Fibroblast of skin of back (primary cell): ENCODE results near the gene GRM7.
A peak's percentile ranks its signal among the peaks of the same experiment; 100 is the strongest.

Source experiments
- DNase-seq: peaks from one replicate; pipeline ENCODE4 v3.0.0-alpha.2; 2013

Gene GRM7

DNA sequence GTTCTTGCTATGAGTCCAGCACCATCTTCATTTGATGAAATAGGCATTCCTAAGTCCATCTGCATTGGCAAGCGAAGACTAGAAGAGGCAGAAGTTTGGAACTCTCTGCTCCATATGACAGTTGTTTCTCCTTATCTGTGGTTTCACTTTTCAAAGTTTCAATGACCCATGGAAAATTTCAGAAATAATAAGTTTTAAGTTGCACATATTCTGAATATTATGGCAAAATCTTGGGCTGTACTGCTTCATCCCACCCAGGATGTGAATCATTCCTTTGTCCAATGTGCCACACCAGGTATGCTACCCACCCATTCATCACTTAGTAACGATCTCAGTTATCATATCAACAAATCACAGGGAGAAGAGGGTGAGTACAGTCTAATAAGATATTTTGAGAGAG is 647.9 kb downstream of the GRM7 start:
- DNase-seq, result no peak

DNA sequence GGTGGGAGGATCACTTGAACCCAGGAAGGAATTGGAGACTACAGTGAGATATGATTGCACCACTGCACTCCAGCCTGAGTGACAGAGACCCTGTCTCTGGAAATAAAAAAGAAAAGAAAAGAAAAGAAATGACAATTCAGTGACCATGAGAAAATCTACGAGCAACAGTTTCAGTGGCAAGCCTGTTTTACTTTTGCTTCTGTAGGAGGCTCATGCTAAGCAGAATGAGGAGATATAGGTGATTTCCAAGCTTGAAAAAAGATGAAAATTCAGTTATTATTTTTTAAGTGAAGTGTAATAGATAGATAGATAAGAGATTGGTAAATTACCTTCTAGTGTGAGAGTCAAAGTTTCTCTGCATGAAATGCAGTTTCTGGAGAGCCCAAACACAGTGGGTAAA is 651.1 kb downstream of the GRM7 start:
- DNase-seq, result no peak

DNA sequence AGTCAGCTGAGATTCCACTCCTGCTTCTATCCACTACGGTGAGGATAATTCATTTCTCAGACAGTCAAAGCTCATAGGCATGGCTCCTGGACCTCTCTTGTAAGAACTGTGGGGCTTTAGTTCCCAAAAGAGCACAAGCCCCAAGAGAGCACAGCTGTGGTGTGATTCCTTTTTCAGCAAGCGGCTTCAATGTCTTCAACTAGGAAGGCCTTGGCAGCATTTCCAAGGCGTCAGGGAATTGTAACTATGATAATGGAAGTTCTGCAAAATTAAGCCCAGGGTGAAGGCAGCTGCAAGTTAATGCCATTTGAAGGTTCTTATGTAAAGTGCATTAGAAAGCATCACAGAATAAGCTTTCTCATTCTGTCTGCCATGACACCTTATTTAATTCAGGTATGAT is 657.1 kb downstream of the GRM7 start:
- no peak for DNase-seq

DNA sequence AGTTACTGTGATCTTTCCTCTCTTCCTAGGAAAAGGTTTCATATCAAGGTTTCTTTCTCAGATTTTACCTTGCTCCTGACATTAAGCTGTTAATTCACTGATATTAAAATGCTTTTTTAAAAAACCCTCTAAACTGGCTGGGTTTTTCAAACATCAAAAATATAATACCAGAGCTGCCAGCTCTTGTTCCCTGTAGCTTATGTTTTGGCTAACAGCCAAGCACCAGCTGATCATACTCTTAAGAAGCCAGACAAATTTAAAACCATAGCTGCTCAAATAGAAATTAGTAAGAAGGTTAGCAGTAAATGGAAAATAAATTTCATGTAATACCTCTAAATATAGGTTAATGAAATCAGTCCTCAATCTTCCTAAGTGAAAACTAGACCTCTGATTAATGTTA is 657.5 kb downstream of the GRM7 start:
- no peak for DNase-seq

DNA sequence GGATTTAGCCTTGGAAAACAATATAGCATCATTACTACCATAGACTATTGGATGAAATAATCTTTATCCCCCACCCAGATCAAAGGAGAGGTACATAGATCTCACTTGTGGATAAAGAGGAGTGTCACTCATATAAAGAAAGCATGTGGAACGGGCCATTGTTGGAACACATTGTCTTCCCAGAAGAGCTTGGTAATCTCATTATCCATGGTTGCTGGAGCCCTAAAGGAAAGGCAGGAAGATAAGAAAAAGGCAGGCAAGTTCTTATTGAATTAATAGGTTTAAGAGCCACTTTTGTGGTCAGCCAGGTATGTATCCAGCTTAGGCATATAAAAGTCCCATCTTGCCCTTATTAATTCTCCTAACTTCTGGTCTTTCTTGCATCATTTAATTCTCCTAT is 659.1 kb downstream of the GRM7 start:
- DNase-seq, result no peak

DNA sequence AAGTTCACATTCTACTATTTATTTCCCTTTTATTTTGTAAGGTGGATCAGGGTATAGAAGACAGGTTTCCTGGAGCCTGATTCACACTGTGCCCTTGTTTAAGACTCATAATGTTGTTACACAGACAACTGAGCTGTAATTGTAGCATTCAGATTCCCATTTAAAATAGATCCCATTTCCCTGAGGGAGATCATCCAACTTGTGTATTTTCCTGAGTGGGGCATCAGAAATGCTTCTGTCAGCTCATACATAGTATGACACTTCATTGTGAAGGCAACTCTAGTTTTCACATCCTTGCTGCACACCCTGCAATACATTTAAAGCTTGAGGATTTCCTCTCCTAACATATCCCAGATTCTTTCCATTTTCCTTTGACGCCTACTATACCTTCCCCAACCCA is 659.7 kb downstream of the GRM7 start:
- no peak for DNase-seq

DNA sequence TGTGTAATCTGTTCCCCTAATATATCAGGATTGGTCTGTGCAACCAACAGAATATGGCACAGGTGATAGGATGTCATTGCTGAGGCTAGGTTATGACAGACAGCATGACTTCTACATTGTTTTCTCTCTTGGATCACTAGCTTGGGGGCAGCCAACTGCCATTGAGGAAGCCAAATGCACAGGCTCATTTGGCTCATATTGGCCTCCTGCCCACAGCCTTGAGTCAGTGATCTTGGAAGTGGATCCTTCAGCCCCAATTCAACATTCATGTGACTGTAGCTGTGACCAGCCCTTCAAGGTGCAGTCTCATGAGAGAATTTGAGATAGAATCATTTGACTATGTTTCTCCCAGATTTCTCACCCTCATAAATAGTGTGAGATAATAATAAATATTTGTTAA is 675.6 kb downstream of the GRM7 start:
- DNase-seq, result no peak

DNA sequence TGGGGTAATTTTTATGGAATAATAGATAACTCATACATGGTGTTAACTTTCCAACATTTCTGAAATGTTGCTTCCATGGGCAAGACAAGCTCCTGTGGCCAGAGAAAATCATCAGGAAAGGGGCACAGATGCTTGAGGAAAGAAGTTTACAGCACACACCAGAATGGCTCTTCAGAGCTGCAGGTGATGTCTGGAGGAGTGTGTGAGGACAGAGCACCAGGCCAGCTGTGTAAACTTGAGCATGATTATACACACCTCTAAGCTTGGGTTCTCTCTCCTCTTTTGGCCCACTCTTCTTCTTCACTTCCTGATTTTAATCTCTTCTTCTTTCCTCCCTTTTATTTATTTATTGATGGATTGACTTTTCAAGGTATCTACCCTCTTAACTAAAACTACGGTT is 676.0 kb downstream of the GRM7 start:
- no peak for DNase-seq

DNA sequence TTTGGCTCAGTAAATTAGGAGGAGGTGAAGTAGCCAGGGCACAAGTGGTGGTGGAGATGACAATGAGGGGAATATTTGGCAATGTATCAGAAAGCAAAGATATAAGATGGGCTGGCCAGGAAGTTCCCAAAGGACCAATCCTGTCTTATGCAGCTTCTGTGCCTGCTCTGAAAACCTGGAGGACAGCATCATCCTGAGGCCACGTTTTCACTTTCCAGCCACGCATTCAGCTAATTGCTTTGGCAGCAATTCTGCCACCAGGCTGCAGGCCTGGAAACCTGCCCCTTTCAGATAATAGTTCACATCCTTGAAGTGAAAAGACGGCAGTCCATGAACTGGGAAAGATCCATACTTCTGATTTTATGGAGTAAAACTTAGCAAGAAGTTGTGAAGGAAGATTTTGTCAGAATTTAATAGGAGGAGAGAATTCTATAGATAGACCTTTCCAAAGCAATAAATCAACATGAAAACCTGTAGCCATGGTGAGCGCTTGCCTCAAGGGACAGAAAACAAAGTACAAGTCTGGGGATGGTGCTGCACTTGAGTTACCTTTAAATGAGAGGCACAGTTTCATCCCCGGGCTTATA is 682.5 kb downstream of the GRM7 start:
- no peak for DNase-seq

DNA sequence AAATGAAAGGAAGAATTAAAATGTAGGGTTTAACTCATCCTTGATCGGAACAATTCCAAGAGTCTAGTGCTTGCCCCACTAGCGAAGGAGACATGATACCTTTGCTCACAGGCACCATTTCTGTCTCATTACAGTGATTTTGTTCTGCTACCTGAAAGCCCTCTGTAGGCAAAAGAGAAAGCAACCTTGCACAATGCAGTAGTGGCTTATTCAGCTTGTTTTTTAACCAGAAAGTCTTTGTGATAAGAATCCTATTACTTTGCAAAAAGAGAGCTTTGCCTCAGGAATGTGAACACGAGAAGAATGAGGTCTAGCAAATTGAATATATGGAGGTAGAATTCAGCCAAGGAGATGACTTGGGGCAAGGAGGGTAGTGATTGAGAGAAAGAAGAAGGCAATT is 684.4 kb downstream of the GRM7 start:
- DNase-seq, result no peak

DNA sequence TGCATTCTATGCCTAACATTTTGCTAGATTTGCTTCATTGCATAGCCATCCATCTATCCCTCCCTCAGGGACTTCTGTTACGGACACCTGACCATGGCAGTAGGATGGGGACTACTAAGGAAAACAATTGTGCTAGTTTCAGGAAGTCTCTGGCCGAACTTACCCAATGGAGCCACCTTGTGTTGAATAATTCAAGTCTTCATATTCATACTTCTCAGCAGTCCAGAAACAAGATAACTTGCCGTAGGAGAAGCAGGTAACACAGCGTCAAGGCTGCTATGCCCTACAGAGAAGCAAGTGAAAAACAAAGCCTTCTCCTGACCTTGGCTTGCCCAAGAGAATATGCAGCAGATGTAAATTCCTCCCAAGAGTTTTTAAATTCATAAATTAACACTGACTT is 685.3 kb downstream of the GRM7 start:
- DNase-seq, result peak; percentile 5

DNA sequence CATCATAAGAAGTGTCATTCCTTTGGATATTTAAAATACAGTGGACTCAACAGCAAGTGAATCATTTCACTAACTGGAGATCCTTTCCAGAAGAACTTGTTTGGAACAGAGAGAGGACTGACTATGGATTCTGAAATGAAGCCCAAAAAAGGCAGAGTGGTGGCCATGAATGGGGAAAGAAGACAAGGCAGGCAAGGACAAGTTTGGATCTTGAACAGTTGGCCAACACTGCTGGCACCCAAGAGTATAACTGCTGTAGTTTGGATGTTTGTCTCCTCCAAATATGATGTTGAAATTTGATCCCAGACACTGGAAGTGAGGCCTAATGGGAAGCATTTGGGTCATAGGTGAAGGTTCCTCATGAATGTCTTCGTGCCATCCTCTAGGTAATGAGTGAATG is 686.9 kb downstream of the GRM7 start:
- DNase-seq, result no peak

DNA sequence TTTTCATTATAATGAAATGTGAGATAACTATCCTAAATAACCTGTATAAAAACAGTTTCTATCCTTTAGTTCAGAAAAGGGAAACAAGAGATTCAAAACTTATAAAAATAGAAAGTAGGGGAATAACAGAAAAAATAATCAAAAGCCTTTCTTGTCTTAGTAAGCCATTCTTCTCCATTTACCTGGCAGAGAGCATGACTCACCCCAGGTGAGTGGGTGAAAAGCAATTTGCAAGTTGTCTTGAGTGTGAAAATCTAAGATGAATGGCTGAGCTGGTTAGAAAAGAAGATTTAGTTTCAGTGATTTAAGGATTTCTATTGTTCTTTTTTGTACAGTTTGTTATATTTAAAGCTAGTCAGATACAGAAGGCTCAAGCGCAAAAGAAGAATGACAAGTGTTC is 702.0 kb downstream of the GRM7 start:
- no peak for DNase-seq

DNA sequence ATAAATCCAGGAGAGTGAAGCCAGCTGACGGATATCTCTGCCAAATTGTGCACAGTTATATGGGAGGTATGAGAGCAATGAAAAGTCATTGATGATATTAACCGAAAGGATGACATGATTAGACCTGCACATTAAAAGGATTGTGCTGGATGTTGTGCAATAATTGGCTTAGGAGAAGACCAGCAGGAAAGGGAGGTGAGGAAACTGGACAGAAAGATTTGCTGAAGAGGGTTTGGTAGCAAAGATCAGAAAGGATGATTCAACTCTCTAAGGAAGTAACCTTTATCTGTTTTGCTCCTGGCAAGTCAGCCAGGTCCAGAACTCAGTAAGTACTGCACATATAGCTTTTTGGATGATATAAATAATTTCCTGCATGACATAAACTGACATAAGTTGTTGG is 704.7 kb downstream of the GRM7 start:
- DNase-seq, result no peak

DNA sequence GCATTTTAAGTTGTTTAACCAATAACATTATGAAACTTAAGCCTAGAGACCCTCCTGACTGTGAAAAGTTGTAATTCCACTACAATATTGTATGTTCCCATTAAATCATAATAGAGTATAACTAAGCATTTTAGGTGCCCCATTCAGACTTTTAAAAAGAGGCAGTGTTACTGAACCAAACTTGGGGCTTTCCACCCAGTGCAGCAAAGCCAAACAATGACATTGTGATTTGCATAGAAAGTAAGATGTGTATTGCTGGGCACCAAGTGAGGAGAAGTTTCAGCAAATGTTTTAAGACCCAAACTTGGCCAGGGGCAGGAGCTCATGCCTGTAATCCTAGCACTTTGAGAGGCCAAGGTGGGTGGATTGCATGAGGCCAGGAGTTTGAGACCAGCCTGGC is 706.2 kb downstream of the GRM7 start:
- no peak for DNase-seq

DNA sequence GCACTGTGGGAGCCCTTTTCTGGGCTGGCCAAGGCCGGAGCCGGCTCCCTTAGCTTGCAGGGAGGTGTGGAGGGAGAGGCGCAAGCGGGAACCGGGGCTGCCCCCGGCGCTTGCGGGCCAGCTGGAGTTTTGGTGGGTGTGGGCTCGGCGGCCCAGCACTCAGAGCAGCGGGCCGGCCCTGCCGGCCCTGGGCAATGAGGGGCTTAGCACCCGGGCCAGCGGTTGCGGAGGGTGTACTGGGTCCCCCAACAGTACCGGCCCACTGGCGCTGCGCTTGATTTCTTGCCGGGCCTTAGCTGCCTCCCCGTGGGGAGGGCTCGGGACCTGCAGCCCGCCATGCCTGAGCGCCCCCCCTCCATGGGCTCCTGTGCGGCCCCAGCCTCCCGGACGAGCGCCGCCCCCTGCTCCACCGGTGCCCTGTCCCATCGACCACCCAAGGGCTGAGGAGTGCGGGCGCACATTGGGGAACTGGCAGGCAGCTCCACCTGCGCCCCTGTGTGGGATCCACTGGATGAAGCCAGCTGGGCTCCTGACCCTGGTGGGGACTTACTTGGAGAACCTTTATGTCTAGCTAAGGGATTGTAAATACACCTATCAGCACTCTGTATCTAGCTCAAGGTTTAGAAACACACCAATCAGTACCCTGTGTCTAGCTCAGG is 707.7 kb downstream of the GRM7 start:
- DNase-seq, result no peak

DNA sequence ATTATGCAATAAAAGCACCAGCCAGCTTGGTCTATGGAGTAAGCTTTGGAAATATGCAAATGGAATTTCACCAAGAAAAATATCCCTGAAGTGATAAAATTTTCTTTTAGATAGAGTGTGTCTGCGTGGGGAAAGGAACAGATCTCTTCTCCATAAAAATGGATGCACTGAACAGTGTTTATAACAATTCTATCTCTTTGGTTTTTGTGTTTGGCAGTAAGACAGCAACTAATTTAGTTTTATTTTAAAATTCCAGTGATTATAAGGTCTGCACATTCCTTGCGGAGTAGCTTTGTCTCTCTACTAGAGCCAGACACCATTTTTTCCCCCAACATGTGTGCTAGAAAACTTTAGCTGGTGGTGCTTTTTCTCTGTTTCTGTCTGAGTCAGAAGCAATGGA is 712.4 kb downstream of the GRM7 start:
- DNase-seq, result no peak

DNA sequence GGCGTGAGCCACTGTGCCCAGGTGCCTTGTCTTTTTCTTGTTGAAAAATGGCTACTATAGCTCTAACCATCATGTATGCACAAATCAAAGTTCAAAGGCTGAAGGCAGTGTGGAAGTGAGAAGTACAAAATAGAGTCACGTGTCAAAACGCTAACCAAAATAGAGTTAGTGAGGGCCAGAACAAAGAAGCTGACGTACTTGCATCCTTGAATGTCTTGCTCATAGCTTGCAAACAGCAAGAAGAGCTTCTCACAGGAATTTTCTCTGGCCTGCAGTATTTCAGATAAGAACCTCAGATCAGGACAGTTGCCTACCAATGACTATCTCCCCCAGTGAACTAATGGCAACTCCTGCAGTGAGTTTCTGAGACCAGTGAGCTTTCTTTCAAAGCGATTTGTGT is 713.5 kb downstream of the GRM7 start:
- DNase-seq, result no peak

DNA sequence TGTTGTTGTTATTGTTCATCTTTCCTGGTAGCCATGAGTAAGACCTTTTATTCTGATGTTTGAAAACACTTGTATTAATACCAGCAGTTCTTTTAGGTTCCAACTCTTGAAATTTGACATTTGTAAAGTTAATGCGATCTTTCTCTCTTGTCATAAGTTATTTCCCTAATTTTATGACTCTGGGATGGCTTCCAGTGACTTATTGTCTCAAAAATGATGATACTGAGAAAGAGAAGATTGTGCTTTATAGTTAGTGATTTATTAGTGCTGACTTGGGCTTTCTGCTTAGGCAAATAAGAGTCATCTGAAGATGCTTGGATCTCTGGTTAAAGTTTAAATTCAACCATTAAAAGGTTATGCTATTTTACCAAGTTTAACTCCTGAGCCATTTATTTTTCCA is 715.2 kb downstream of the GRM7 start:
- no peak for DNase-seq

DNA sequence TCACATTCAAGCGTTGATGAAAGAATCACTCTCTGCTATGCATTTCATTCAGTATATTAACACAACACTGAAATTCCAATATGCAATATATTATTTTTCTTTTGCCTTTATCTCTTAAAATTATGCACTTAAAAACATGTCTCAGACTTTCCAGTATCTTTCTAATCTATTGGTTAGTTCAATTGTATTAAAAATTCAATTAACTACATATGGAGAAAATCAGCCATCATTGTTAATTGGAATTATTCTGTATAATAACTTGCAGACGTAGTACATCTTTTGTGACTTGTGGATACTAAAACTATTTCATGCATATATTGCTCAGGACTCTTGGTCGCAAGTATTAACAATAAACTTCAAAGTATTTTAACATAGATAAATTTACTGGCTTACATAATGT is 715.6 kb downstream of the GRM7 start:
- no peak for DNase-seq

DNA sequence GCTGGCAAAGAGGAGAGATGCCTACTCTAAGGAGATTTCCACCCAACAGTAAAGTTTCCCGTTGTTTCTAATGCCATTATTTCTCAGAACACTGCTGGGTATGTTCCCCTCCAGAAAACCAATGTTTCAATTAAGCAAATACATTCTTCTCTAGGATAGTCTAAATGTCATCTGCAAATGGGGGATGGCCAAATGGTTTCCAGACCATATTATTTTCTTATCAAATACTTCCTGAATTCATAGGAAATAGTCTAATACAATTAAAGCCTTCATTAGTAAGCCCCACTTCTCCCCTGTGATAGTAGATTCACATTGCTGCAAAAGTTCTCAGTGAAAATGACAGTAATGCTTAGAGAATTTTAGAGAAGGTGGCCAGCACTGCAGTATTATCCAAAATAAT is 716.6 kb downstream of the GRM7 start:
- no peak for DNase-seq

DNA sequence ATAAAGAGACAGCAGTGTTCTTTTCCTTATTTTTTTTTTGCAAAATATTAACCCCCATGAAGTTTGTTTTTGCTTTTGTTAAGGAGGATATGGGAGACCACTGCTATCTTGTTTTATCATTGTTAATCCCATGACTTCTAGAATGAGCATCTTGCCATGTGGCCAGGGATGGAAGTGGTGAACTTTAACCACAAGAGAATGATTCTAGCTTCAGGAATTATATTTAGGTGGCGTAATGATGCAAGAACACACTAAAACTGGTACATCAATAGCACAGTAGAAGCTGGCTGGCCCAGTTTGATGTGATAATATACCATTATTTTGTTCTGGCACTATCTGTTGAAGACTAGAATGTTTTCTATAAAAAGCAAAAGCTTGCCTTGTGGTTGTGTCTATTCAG is 720.9 kb downstream of the GRM7 start:
- no peak for DNase-seq

DNA sequence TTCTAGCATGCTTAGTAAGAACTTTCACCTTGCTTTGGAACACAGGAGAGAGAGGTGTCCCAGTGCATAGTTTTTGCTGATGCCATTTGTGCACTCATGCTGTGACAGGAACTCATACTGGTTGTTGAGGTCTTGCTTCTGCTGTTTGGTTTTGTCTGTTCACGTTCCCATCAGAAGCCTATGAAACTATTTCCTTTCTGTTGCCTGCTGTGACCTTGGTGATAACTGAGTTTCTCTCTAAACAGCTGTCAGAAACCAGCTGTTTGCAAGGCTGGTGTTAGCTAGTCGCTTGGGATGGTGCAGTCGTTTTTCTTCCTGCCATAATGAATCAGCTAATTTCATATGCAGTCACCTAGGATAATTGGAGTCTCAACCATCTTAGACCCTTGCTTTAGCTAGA is 724.1 kb downstream of the GRM7 start:
- no peak for DNase-seq

DNA sequence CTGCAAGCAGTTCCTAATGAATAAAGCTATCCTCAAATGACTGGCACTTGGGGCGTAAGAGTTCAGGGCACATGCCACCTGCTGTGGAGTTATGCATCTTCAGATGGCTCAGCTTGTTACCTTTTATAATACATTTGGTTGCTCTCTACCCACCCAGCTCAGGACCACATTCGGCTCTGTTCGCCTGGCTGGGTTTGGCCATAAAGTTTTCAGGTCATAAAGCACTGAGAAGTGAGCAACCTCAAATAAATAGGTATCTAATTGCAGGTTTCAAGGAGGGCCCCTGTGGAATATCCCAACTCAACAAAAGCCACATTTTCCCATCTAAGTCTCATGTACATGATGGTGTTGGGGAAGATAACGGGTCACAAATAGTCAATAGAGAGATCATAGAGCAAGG is 727.3 kb downstream of the GRM7 start:
- DNase-seq, result no peak

DNA sequence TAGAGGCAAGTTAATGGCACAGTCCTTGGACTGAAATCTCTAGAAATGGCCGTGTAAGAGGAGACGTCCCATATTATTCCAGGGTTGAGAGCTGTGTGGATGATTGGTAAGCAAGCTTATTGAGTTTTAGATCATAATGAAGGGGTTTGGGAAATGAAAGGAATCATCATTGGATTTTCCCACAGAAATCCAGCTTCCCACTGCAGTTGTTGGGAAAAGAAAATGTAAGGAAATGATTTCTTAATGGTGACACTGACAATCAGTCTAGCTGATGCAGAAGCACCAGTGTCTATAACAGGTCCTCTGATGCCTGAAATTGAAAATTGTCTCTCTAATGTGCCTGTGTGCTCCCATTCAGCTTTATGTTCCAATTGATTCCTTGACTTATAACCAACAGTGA is 728.6 kb downstream of the GRM7 start:
- no peak for DNase-seq
